Breast epithelium (tissue), 4 donors: Measurements from ENCODE around the gene CYP51A1. TPM values are rescaled to one million over a fixed set of nuclear protein-coding genes. Genes with fewer than 3 reads are reported as not detected.

Source experiments
- DNase-seq, 2 donors: peaks; one replicate each; pipeline ENCODE4 v3.0.0-alpha.2; 2019; ENCODE audit warnings: low spot score in 2 of 2
- H3K27ac ChIP-seq, 2 donors: fragments of 200-600 bp; sonication (generic) in 1 of 2; one replicate each; pipeline ENCODE4 v1.5.1; 2016 to 2019; ENCODE audit warnings: mild to moderate bottlenecking in 1 of 2
- H3K27me3 ChIP-seq, 2 donors: fragments of 200-600 bp; sonication (generic) in 1 of 2; one replicate each; pipeline versions ENCODE4 v1.5.1 to v1.6.0; 2017 to 2019; ENCODE audit warnings: control low read depth in 1 of 2, mild to moderate bottlenecking in 1 of 2
- H3K36me3 ChIP-seq: fragments of 200-600 bp; one replicate; pipeline ENCODE4 v1.5.1; 2019
- H3K4me1 ChIP-seq, 2 donors: fragments of 200-600 bp; sonication (generic); one replicate each; pipeline ENCODE4 v1.5.1; 2016 to 2019; ENCODE audit warnings: control low read depth in 1 of 2
- H3K4me3 ChIP-seq, 3 donors: fragments of 200-600 bp; sonication (generic); 1 replicate in 2 of 3; 2 replicates in 1 of 3; pipeline ENCODE4 v1.5.1; 2016 to 2019; ENCODE audit warnings: mild to moderate bottlenecking in 3 of 3, moderate library complexity in 2 of 3
- H3K9me3 ChIP-seq, 2 donors: fragments of 200-600 bp; sonication (generic) in 1 of 2; one replicate each; pipeline ENCODE4 v1.5.1; 2016 to 2019; ENCODE audit warnings: control low read depth in 1 of 2
- POLR2A ChIP-seq: fragments of 450-650 bp; IDR thresholded peaks from one replicate; pipeline ENCODE4 v1.6.1; 2016; ENCODE audit warnings: antibody characterized with exemption, mild to moderate bottlenecking, moderate library complexity
- POLR2AphosphoS5 ChIP-seq, 3 donors: sonication (generic); formaldehyde crosslinking; IDR thresholded peaks; one replicate each; pipeline ENCODE4 v1.6.1; 2017; ENCODE audit warnings: antibody characterized with exemption in 3 of 3
- intact Hi-C: fragments of 100-400 bp; cut with DNase I; formaldehyde crosslinking; loops from one replicate; pipeline ENCODE4 v1.15.1; 2023; ENCODE audit warnings: low total_unique reads
- total RNA-seq, 3 donors: library from RNA; depleted of rRNA; stranded (reverse); fragments of >200 nt; gene quantifications; one replicate each; pipeline ENCODE4 v1.1.0, GENCODE V29; 2016
- TF ChIP-seq, protein P1 (sequence below), 3 donors: fragments of 450-650 bp; IDR thresholded peaks; one replicate each; pipeline ENCODE4 v1.5.1; 2016 to 2017; ENCODE audit warnings: antibody characterized with exemption in 3 of 3, mild to moderate bottlenecking in 3 of 3, moderate library complexity in 3 of 3

Gene CYP51A1
- total RNA-seq, 3 donors from 2014 or later = 28.3 to 39.1 (median 32.4) TPM

DNA sequence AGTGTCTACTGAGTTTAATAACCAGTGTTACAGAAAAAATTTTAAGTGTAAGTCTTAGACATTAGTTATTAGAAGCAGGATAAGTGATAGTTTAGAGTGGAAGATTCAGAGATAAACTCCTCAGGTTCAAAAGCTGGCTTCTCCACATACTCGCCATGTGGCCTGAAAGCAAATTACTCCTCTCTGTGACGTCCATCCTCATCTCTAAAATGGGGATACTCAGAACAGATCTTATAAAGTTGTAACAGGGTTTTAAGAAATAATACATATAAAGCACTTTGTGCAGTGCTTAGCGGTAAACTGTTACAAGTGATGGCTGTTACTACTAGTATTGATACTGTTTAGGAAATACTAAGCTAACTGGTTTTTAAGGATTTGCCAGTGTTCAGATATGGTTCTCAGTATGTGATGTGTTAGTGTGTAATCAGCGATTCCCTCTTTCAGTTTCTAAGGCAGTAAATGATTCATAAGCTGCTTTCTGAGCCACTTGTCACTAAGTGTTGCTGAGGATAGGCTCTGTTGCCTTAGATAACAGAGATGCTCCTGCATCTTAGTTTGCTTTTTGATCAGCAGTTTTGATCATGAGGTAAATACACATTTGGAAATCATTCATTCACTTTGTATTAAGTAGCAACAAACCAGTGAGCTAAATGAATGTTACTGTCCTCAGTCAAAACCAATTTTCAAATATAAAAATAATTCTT is 58.7 kb downstream of the CYP51A1 start:
- no peaks in the 10 kb centered on the region for H3K27me3 ChIP-seq
- intact Hi-C loops = no loop called here
- peak overlapping the region in 1 of 2 donors; percentile 23 for H3K27ac ChIP-seq
- H3K36me3 ChIP-seq = peaks cover 4% of the 10 kb centered on the region
- H3K9me3 ChIP-seq = no peaks in the 10 kb centered on the region
- DNase-seq = no peak
- no peak for TF ChIP-seq POLR2AphosphoS5 (IDR thresholded peaks at IDR 0.05)
- TF ChIP-seq, protein P1, sequence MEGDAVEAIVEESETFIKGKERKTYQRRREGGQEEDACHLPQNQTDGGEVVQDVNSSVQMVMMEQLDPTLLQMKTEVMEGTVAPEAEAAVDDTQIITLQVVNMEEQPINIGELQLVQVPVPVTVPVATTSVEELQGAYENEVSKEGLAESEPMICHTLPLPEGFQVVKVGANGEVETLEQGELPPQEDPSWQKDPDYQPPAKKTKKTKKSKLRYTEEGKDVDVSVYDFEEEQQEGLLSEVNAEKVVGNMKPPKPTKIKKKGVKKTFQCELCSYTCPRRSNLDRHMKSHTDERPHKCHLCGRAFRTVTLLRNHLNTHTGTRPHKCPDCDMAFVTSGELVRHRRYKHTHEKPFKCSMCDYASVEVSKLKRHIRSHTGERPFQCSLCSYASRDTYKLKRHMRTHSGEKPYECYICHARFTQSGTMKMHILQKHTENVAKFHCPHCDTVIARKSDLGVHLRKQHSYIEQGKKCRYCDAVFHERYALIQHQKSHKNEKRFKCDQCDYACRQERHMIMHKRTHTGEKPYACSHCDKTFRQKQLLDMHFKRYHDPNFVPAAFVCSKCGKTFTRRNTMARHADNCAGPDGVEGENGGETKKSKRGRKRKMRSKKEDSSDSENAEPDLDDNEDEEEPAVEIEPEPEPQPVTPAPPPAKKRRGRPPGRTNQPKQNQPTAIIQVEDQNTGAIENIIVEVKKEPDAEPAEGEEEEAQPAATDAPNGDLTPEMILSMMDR (IDR thresholded peaks at IDR 0.05) = no peak
- no peak for TF ChIP-seq POLR2A
- H3K4me1 ChIP-seq = no peaks in the 10 kb centered on the region
- no peak overlapping the region for H3K4me3 ChIP-seq

DNA sequence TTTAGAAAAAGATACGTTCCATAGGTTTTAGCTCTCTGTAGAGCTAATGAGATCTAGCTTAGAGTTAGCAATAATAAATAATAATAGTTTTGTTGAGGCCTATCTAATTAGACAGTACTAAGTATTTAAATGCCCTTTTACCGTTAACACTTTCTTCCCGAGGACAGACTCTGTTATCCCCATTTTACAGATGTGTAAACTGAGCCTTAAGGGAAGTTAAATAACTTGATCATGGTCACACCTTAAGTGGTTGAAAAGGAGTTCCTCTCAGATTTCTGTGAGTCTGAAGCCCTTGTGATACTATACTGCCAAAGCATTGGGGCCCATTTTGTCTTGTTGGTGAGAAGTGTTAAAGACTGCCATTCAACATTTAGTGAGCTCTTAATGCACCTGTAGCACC is 61.6 kb downstream of the CYP51A1 start:
- H3K27me3 ChIP-seq = no peaks in the 10 kb centered on the region
- H3K27ac ChIP-seq = no peak overlapping the region
- TF ChIP-seq, protein P1 (IDR thresholded peaks at IDR 0.05) = no peak
- TF ChIP-seq POLR2AphosphoS5 (IDR thresholded peaks at IDR 0.05) (no peak), POLR2A (no peak)
- no peak for DNase-seq
- H3K9me3 ChIP-seq = no peaks in the 10 kb centered on the region
- intact Hi-C loops = loop anchor here (5.0 kb wide), 1 partner anchor 500 kb away; no protein-coding TSS in a partner anchor
- H3K36me3 ChIP-seq = peaks cover 9% of the 10 kb centered on the region
- H3K4me3 ChIP-seq = no peak overlapping the region
- H3K4me1 ChIP-seq = no peaks in the 10 kb centered on the region

DNA sequence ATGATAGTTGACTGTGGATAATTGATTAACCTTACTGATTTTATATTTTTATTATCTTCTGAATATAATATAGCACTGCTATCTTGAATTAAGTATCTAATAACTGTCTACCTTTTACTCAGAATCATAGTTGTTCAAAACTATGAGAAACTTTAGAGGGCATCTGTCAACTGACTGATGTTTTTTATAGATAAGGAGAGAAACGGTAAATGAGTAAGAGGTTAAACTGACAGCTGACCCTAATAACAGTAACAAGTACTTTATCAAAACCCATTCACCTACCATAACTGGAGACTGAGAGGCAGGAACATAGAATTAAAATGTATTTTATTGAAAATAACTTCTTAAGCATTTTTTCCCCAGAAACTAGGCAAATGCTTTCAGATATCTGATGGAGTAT is 62.2 kb downstream of the CYP51A1 start:
- Histone ChIP-seq H3K4me1 (no peaks in the 10 kb centered on the region), H3K27me3 (no peaks in the 10 kb centered on the region), H3K27ac (no peak overlapping the region), H3K36me3 (peaks cover 9% of the 10 kb centered on the region), H3K9me3 (no peaks in the 10 kb centered on the region), H3K4me3 (no peak overlapping the region)
- intact Hi-C loops = loop anchor here (5.0 kb wide), 1 partner anchor 500 kb away; no protein-coding TSS in a partner anchor
- no peak for DNase-seq
- TF ChIP-seq, protein P1 (IDR thresholded peaks at IDR 0.05) = no peak
- TF ChIP-seq POLR2A = no peak
- no peak for TF ChIP-seq POLR2AphosphoS5 (IDR thresholded peaks at IDR 0.05)

DNA sequence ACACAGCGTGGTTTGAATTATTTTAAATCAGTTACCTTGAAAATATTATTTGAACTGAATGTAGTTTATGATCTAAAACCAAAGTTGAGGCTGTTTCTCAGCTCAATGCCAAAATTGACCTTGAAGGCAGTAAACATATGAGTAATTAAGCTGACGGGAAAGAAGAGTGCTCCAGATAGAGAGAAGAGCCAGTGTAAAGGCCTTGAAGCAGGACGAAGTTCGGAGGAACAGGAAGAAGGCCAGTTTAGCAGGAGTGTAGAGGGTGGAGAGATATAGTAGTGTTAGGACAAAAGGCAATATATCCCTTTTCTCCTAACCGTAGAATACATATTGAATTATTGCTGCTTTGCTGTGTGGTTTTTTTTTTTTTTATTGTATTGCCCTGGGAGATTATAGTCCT is 63.2 kb downstream of the CYP51A1 start:
- intact Hi-C loops = loop anchor here (5.0 kb wide), 1 partner anchor 501 kb away; no protein-coding TSS in a partner anchor
- no peaks in the 10 kb centered on the region for H3K4me1 ChIP-seq
- DNase-seq = no peak
- no peak overlapping the region for H3K4me3 ChIP-seq
- H3K9me3 ChIP-seq = no peaks in the 10 kb centered on the region
- H3K36me3 ChIP-seq = peaks cover 9% of the 10 kb centered on the region
- TF ChIP-seq, protein P1 (IDR thresholded peaks at IDR 0.05) = no peak
- TF ChIP-seq POLR2AphosphoS5 (IDR thresholded peaks at IDR 0.05) (no peak), POLR2A (no peak)
- no peak overlapping the region for H3K27ac ChIP-seq
- H3K27me3 ChIP-seq = no peaks in the 10 kb centered on the region

DNA sequence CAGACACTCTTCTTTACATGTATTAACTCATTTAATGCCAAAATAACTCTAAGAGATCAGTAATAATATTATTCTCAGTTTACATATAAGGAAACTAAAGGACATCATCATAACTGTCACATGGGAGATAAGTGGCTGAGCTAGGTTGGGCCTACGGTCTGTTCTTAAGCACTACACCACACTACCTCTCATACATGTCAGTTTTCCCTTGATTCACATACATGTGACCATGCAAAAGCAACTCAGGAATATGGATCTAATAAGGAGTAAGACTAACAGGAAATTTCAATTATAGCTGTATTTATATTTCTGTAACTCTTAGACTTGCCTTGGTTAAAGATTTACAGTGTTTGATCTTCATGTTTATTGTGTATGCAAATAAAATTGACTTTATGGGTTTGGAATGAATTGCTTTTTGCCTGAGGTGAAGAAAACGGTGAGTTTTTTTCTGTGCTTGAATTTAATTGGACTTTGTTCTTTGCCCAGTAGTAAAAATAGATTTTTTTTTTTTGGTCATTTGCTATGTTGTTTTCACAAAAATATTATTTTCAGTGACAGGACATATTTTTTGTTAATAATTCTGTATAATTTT is 69.7 kb downstream of the CYP51A1 start:
- no peaks in the 10 kb centered on the region for H3K9me3 ChIP-seq
- no peak for DNase-seq
- H3K4me1 ChIP-seq = no peaks in the 10 kb centered on the region
- intact Hi-C loops = no loop called here
- peaks cover 5% of the 10 kb centered on the region for H3K36me3 ChIP-seq
- TF ChIP-seq POLR2AphosphoS5 (IDR thresholded peaks at IDR 0.05) (no peak), POLR2A (no peak)
- H3K4me3 ChIP-seq = no peak overlapping the region
- H3K27me3 ChIP-seq = no peaks in the 10 kb centered on the region
- H3K27ac ChIP-seq = no peak overlapping the region

Other genes starting within 250 kb of the CYP51A1 start
- 100 to 1,000 TPM in 2 of 3 donors, 10 to 100 TPM in 1; 73.3 to 193 (median 124) TPM for gene AKAP9, start 193.6 kb downstream of the CYP51A1 start, total RNA-seq
- under 1 TPM in 2 of 3 donors, not detected in 1; 0.16 to 0.33 TPM for gene LRRD1, start 44.7 kb upstream of the CYP51A1 start, total RNA-seq
- gene KRIT1, start 111.4 kb upstream of the CYP51A1 start, total RNA-seq = 10 to 100 TPM; 64.6 to 95.7 (median 74.6) TPM
- 10 to 100 TPM; 51.8 to 61.3 (median 54.2) TPM for gene ANKIB1, start 111.5 kb upstream of the CYP51A1 start, total RNA-seq